Occipital lobe (tissue), 2 donors: ENCODE measurements around the gene TCOF1. TPM values are rescaled to one million over a fixed set of nuclear protein-coding genes. Genes with fewer than 3 reads are reported as not detected.

ENCODE experiments used
- DNase-seq: peaks from one replicate; lab custom pipeline; 2025; lab: John Stamatoyannopoulos, UW
- total RNA-seq: library from RNA; depleted of rRNA; stranded (reverse); fragments of >200 nt; gene quantifications from one replicate; pipeline ENCODE4 v1.2.3, GENCODE V29; 2014

Gene TCOF1
- total RNA-seq, 1 donor from 2014 or later, result 13.6 TPM

DNA sequence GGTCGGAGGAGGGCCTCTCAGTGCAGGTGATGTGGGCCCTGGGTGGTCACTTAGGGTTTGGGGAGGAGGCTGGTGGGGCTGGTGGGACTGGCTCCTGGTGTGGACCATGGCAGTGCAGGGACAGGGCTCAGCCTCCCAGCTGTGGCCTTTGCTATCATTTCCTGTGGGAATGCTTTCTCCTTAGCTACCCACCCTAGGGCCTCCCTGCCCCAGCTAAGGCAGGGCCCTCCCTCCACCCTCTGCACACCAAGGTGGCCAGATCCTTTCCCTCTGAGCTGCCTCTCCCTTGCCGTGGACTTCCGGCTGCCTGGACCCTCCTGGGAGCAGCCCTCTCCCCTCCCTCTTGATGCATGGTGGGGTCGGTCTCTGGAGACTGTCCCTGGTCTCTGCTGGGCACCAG is 32.1 kb upstream of the TCOF1 start:
- no peak for DNase-seq

DNA sequence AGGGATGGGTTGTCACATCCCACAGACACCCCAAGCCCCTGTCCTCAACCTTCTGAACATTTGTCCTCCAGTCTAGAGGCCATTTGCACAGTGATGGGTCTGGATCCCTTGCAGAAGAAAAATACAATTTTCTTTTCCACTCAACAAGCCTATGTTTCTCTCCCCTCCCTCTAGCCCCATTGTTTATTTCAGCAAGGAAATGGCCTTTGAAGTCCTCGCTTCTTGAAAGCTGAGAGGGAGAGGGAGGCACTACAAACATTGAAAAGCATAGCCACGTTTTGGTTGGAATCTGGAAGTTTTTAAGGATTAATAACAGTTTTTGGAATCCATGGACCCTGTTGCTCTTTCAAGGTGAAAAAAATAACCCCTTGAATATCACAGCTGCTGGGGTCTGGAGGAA is 30.8 kb upstream of the TCOF1 start:
- no peak for DNase-seq

DNA sequence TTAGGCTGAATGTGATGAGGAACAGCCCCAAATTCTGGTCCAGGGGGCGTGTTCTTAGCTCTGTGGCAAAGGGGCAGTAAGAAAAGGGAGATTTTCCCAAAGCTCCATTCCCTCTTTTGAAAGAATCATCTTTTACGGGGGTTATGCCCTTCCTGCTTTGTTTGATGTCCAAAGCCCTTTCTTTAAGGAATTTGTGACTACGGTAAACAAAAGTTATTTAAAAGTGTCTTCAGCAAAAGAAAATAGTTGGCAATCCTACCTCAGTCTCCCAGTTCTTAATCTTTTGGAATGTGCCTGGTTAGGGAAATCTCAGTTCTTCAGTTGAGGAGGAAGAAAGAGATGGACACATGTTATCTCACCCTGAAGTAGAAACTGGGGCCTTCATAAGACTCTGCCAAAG is 30.4 kb upstream of the TCOF1 start:
- no peak for DNase-seq

DNA sequence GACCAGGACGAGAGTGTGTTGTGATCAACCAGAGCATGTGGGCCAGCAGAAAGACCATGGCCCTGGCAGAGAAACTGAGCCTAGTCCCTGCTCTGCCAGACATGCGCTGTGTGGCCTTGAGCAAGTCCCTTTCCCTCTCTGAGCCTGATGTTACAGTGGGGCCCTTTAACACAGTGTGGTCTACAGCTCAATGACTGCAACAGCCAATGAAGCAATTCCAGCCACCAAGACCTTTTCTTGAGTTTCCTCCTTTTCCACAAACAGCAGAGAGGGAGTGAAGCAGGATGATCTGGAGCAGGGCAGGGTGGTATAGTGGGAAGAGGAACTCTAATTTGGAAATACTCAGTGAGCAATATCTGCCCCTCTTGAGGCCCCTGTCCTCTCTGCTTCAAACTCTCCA is 29.0 kb upstream of the TCOF1 start:
- DNase-seq, result no peak

DNA sequence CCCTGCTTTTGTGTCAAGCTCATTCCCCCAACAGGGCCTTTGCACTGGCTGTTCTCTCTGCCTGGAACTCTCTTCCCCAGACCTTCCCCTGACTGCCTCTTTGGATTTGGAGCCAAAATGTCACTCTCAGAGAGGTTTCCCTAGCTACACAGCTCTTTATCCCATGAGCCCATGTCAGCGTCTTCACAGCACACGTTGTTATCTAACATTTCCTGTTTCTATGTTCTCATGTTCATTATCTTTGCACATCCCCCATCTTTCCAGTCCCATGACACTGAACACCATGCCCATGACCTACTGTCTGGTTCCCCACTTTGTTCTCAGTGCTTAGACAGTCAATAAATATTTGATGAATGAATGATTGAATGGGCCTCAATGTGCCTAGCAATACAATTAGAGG is 28.5 kb upstream of the TCOF1 start:
- no peak for DNase-seq

DNA sequence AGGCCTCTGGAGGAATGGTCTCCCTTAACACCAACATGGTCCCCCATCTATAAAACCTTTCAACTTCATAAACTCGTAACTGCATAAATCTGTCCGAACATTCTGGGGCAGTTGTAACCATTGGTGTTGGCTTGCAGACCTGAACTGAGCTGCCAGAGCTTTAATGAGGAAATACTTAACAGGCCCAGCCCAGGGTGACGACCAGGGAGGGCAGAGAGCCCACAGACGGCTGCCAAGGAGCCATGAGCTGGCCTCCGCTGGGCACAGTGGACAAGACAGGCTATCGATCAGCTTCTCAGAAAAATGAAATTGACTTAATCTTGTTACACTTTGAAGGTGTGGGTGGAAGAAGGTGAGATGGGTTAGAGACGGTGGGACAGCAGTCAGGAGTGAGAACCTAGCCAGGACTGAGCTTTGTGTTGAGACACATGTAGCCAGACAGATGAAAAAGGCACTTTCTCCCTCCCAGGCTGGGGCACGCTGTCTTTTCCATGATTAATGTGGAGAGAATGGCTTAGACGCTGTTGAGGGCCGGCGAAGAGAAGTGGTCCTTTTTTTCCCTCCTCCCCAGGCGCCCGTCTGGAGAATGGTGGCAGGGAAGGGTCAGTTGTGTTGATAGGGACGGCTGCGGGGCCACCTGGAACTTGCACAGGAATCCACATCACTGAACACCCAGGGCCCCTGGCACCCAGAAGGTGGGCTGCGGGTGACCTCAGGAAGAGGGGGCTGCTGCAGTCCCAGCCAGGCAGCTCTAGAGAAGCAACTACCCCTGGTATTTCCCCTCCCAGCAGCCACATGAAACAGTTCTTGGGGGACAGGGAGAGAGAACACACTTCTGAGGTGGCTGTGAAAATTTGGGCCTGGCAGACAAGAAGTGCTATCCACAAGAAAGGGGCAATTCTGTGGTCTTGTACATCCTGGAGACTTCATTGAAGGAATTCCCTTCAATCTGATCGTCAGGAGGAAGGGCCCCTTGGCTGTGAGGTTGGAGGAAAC is 27.3 kb upstream of the TCOF1 start:
- DNase-seq, result no peak

DNA sequence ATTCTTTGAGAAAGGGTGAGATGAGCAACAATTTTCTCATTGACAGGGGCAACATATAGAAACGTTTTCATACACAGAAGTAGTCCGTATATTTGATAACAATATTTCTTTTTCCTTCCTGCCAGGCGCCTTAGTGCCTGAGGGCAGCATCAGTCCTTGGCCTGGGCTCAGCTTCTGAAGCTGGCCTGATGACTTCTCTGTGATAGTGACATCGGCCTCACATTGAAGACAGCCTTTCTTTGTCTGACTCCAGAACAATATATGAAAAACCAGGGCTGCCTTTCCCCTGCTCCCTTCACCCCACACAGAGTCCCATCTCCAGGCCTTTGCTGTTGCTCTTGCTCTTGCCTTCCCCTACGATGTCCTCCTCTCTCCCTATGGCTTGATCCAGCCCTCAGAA is 24.1 kb upstream of the TCOF1 start:
- DNase-seq, result no peak

DNA sequence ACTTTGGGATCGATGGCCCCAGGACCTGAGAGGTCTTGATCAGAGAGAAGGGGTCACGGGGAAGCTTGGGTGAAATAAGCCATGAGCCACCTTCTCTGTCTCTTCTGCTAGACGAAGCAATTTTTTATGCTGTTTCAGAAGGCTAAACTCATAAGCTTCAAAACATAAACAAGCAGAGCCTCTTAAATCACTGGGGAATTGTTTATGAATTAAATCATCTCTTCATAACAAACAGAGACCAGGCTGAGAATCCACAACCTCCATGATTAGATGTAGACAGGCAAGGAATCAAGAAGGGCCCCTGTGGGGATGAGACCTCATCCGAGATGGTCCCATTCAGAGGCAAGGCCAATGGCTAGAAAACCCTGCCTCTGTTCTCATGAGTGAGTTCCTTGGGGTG is 21.7 kb upstream of the TCOF1 start:
- DNase-seq, result no peak

DNA sequence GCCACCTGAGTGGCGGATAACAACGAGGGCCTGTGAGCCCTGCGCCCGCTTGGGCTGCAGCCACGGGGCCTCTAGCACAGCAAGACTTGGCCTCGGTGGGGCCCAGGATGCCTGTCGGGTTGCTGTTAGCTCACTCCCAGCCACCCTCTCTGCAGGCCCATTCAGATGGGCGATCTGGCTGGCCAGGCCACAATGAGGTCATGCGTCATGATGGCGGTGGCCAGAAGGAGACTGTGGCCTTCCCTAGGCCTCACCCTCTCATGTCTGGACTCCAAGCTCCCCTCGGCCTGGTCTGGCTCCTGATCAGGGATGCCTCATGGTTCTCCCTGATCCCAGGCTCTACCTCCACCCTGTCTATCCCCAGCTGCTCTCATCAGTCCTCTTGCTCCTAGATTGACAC is 19.0 kb upstream of the TCOF1 start:
- no peak for DNase-seq

DNA sequence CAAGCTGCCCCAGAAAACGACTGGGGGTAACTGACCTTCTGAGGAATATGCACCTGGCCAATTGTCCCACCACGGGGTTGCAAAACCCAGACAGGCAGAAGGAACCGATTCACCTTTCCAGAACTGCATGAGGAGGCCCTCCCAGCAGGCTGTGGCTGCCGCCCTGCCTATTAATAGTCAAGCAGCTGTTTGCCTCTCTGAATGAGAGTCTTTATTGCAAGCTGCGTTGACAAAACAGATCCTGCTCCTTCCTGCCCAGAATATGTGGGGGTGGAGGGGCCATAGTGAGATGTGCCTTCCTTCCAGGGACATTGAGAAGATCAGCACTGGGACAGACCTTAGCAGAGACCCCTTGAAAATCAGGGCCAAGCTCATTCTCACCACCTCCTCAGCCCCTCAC is 18.3 kb upstream of the TCOF1 start:
- peak; percentile 51 for DNase-seq

DNA sequence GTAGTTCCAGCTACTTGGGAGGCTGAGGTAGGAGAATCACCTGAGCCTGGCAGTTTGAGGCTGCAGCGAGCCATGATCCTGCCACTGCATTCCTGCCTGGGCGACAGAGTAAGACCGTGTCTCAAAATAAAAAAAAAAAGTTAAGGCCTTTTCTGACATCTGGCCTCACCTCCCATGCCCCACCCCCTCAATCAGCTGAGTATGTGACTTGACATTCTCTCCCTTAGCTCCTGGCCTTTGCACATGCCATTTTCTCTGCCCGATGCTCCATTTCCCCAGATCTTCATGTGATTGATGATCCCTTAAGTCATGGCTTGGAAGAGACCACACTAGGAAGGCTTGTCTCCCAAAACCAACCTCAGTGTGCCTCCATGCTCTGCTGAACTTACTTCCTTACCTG is 17.7 kb upstream of the TCOF1 start:
- no peak for DNase-seq

DNA sequence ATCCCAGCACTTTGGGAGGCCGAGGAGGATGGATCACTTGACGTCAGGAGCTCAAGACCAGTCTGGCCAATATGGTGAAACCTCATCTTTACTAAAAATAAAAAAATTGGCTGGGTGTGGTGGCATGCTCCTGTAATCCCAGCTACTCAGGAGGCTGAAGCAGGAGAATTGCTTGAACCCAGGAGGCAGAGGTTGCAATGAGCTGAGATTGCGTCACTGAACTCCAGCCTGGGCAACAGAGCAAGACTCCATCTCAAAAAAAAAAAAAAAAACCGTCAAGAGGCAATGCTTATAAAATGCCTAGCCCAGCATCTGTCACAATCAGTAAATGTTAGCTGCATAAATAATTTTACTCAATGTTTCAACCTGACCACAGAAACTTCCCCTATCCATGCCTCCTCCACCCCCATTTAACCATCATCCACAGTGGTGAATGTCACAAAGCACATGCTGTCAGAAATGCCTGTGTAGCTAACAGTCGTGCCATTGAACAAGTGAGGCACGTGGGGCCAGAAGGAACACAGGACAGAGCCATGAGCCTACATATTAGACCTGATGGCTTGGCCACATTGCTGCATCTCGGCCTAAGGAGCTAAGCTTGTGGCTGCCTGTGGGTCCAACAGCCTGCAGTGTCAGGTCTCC is 16.8 kb upstream of the TCOF1 start:
- DNase-seq, result no peak

DNA sequence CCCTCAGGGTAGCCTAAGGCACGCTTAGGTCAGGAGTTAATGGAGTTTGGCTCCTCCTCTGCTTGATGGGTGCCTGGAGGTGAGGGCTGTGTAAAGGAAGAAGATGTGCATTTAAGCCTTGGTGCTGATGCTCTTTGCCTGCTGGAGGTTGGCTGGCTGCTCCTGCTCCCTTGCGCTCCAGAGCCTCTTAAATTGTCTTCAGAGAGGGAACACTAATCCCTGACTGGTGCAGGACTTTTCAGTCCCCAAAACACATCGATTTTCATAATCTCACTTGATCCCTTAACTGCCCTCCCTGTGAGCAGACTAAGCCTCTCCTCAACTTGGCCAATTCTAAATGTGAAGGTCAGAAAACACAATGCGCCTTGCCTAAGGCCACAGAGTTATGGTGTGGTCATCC is 16.2 kb upstream of the TCOF1 start:
- no peak for DNase-seq

DNA sequence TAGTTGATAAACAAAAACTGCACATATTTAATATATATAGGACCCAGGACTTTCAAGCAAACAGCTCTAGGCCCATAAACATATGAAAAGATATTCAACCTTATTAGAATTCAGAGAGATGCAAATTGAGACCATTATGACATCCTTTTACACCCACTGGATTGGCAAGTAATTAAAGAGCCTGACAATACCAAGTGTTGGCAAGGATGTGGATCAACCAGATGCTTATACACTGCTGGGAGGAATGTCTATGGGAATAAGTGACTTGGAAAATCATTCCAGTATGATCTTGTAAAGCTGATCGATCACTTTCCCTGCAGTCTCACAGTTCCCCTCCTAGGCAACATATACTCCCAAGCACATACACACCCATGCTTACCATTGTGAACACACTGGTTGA is 15.5 kb upstream of the TCOF1 start:
- no peak for DNase-seq

DNA sequence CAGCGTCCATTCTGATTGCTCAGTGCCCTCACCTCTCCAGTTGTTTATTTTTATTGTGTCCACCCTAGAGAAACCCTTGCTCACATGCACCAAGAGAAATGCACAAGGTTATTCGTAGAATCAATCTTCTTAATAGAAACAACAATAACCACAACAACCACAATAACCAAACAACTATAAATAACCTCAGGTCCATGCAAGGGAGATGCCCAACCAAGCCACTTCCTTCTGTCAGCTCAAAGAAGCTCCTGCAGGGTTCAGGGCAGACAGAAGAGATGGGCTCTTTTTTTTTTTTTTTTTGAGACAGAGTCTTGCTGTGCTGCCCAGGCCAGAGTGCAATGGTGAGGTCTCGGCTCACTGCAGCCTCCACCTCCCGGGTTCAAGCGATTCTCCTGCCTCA is 14.9 kb upstream of the TCOF1 start:
- DNase-seq, result no peak

DNA sequence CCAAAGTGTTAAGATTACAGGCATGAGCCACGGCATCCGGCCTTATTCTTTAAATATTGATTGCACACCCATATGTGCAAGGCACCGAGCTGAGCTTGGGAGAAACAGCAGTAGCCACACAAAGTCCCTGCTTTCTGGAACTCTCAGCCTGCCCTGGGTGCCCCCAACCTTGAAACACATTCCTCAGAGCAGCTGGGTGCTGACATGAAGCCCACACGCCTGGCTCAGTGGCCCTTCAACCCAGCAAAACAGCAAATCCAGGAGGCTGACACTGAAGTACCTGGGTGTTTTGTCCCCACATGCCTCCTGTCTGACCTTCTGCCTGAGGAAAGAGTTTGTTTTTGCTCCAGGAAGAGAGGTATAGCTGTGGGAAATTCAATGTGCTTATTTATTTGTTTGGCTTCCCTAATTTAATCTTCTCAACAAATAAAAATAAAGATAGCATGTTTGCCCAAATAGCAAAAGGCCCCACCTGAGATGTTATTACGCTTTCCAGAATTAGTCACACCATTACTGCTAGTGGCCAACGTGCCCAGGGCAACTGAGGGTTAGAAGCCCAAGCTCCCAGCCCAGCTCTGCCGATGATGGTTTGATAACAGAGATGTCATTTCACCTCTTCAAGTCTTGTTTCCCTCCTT is 13.4 kb upstream of the TCOF1 start:
- no peak for DNase-seq

DNA sequence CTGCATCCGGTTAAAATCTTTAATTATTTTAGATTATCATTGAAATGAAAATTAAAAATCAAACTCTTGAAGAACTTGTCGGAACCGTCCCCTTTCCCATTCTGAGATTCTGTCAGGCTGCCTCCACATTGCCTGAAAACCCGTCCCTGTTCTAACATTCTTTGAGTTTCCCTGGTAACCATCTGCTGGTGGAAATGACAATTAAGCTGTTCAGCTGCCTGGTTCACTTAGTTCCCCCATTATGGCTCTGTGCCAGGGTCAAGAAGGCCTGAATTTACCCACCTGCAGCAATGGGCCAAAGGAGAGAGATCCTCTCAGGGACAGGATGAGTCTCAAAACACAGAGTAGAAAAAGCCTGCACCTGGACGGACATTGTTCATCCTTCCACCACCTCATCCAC is 11.8 kb upstream of the TCOF1 start:
- DNase-seq, result no peak

DNA sequence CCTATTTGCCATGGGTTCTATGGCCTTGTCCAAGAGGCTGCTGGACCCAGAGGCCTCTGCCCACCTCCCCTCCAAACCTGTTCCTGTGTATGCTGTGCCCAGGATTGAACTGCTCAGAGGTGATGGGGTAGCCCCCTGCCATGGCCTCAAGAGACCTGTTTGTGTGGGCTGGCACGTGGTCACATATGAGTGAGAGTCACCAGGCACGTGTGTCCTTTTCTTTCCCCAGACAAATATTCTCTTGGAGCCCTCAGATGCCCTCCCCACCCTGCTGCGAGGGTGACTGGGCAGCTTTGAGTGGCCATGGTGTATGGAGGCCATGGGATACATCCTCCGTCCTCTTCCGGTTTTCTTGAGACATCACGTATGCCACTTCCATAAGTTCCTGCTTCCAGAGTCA is 10.9 kb upstream of the TCOF1 start:
- DNase-seq, result no peak

DNA sequence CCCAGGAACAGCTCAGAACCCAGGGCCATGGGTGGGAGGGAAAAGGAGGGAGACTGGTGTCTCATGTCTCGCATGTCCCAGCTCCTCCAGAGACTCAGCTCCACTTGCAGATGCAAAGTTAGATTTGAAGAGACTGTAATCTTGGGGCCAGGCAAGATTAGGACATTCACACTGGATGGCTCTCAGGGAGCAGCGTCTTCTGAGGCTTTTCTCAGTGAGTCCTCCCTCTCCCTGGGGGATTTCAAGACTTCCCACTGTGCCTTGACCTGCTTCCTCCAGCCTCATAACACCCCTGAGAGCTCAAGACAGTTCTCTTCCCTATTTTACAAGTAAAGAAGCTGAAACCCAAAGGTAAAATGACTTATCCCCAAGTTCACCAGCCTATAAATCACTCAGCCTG is 10.5 kb upstream of the TCOF1 start:
- no peak for DNase-seq

DNA sequence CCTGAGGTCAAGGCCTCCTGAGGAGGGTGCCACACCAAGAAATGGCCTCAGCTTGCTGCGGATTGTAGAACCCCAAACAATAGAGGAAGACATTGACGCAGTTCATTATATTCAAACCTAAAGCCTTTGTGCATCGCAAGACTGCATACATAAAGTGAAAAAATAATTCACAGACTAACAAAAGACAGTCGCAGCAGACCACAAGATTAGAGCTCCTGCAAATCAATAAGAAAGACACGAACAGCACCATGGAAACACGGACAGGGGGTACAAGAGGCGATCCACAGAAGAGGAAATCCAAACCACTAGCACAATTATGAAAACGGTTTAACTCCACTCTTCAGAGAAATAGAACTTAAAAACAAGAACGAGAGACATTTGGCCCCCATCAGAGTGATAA is 10.0 kb upstream of the TCOF1 start:
- no peak for DNase-seq

DNA sequence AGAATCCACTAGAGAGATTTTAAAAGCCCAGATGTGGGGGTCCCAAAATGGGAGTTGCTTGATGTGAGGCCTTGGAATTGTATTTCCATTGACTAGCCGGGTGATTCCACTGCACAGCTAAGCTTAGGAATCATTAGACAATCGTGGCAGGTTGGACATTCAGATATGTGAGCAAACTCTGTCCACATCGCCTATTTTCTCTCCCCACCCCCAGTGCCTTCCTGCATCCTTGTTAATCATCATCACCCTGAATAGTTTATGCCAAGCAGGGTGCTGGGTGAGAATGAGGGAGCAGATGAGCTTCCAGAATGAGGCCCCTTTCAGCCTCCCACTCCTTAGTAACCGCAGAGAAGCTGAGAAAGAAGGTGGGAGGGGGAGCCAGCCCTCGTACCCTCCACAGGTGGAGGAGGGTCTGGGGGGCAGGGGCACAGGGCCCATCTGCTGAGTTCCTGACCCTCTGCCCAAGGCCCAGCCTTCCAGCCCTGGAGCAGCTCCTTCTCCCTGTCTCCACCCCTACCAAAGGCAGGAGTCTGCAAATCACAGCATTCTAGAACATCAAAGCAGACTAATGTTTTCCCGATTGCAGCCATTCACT is 7.7 kb upstream of the TCOF1 start:
- DNase-seq, result no peak
